ENCODE results near the gene SELENON. TPM values are rescaled to one million over a fixed set of nuclear protein-coding genes. Genes with fewer than 3 reads are reported as not detected.

The SELENON gene
- polyA plus RNA-seq, 3 donors from 2014 or later = 0.79 to 1.6 (median 0.90) TPM

- H3K4me3 Mint-ChIP-seq = no peak overlapping the region
- H3K9me3 Mint-ChIP-seq = no peaks in the 10 kb centered on the region
- no peaks in the 10 kb centered on the region for H3K27me3 Mint-ChIP-seq (ENCODE audit: low read depth in 3 of 3)
- no peak overlapping the region for H3K27ac Mint-ChIP-seq
- no peaks in the 10 kb centered on the region for H3K4me1 Mint-ChIP-seq
- no peak for DNase-seq
- no peaks in the 10 kb centered on the region for H3K36me3 Mint-ChIP-seq
Observed at GRCh38 chr1:25845664-25846063, 45.7 kb downstream of the SELENON start.

- Mint-ChIP-seq H3K4me3 (no peak overlapping the region), H3K9me3 (no peaks in the 10 kb centered on the region), H3K27me3 (ENCODE audit: low read depth in 3 of 3) (no peaks in the 10 kb centered on the region), H3K36me3 (no peaks in the 10 kb centered on the region), H3K4me1 (no peaks in the 10 kb centered on the region), H3K27ac (no peak overlapping the region)
- DNase-seq = no peak
Observed at GRCh38 chr1:25847929-25848328, 47.9 kb downstream of the SELENON start.

GRCh38 chr1:25848531-25848930, 48.5 kb downstream of the SELENON start:
- DNase-seq = no peak
- no peaks in the 10 kb centered on the region for H3K27me3 Mint-ChIP-seq (ENCODE audit: low read depth in 3 of 3)
- H3K9me3 Mint-ChIP-seq = no peaks in the 10 kb centered on the region
- H3K4me1 Mint-ChIP-seq = no peaks in the 10 kb centered on the region
- H3K4me3 Mint-ChIP-seq = no peak overlapping the region
- H3K27ac Mint-ChIP-seq = no peak overlapping the region
- no peaks in the 10 kb centered on the region for H3K36me3 Mint-ChIP-seq

GRCh38 chr1:25854554-25854953, 54.6 kb downstream of the SELENON start:
- no peak overlapping the region for H3K4me3 Mint-ChIP-seq
- no peak overlapping the region for H3K27ac Mint-ChIP-seq
- peaks cover 9 to 12% of the 10 kb centered on the region in 2 donors for H3K4me1 Mint-ChIP-seq

GRCh38 chr1:25856856-25857255, 56.9 kb downstream of the SELENON start:
- Mint-ChIP-seq H3K27ac (no peak overlapping the region), H3K4me3 (peak overlapping the region in 1 of 5 donors; percentile 38), H3K4me1 (peaks cover 26 to 30% of the 10 kb centered on the region in 2 donors), H3K9me3 (no peaks in the 10 kb centered on the region), H3K27me3 (ENCODE audit: low read depth in 3 of 3) (peaks cover 2 to 8% (median 5%) of the 10 kb centered on the region in 3 donors), H3K36me3 (no peaks in the 10 kb centered on the region)
- no peak for DNase-seq

More at GRCh38 chr1:25854554-25854953, 54.6 kb downstream of the SELENON start:
- Mint-ChIP-seq H3K9me3 (no peaks in the 10 kb centered on the region), H3K36me3 (no peaks in the 10 kb centered on the region), H3K27me3 (ENCODE audit: low read depth in 3 of 3) (peaks cover 2 to 5% (median 5%) of the 10 kb centered on the region in 3 donors)
- no peak for DNase-seq

- Mint-ChIP-seq H3K36me3 (no peaks in the 10 kb centered on the region), H3K27me3 (ENCODE audit: low read depth in 3 of 3) (peaks cover 2 to 8% (median 5%) of the 10 kb centered on the region in 3 donors), H3K4me1 (peaks cover 30% of the 10 kb centered on the region in 2 donors), H3K27ac (peak overlapping the region in 4 of 6 donors; percentile 80 to 93 (median 88)), H3K9me3 (no peaks in the 10 kb centered on the region), H3K4me3 (peak overlapping the region; percentile 87 to 96 (median 95))
- DNase-seq = no peak
Observed at GRCh38 chr1:25858494-25858893, 58.5 kb downstream of the SELENON start.

- Mint-ChIP-seq H3K9me3 (no peaks in the 10 kb centered on the region), H3K4me1 (peaks cover 30% of the 10 kb centered on the region in 2 donors), H3K27ac (peak within 1 kb of the TSS; percentile 90 to 97 (median 94)), H3K4me3 (peak within 1 kb of the TSS; percentile 87 to 96 (median 95)), H3K36me3 (no peaks in the 10 kb centered on the region), H3K27me3 (ENCODE audit: low read depth in 3 of 3) (peaks cover 2 to 8% (median 5%) of the 10 kb centered on the region in 3 donors)
- peak; percentile 85 to 89 (median 89) for DNase-seq
Observed at GRCh38 chr1:25858906-25859789, 59.2 kb downstream of the SELENON start, which contains the start of gene AUNIP. Gene AUNIP, minus strand, starts transcription at chr1:25859457. Its CDS starts 100 bp downstream, at chr1:25859357.

GRCh38 chr1:25861316-25862286, 61.6 kb downstream of the SELENON start:
- no peaks in the 10 kb centered on the region for H3K9me3 Mint-ChIP-seq
- no peaks in the 10 kb centered on the region for H3K36me3 Mint-ChIP-seq
- H3K4me1 Mint-ChIP-seq = peaks cover 30% of the 10 kb centered on the region in 2 donors
- H3K27me3 Mint-ChIP-seq (ENCODE audit: low read depth in 3 of 3) = peaks cover 2 to 8% (median 7%) of the 10 kb centered on the region in 3 donors
- DNase-seq = no peak
- H3K4me3 Mint-ChIP-seq = peak overlapping the region; percentile 41 to 95 (median 60)
- H3K27ac Mint-ChIP-seq = peak overlapping the region in 4 of 6 donors; percentile 67 to 81 (median 76)

- Mint-ChIP-seq H3K4me3 (no peak overlapping the region), H3K36me3 (no peaks in the 10 kb centered on the region), H3K27ac (peak overlapping the region in 2 of 6 donors; percentile 40 to 63), H3K27me3 (ENCODE audit: low read depth in 3 of 3) (peaks cover 2 to 7% (median 6%) of the 10 kb centered on the region in 3 donors), H3K4me1 (peaks cover 30% of the 10 kb centered on the region in 2 donors), H3K9me3 (no peaks in the 10 kb centered on the region)
- no peak for DNase-seq
Observed at GRCh38 chr1:25862785-25863485, 62.9 kb downstream of the SELENON start.

GRCh38 chr1:25863486-25864262, 63.7 kb downstream of the SELENON start:
- no peak overlapping the region for H3K4me3 Mint-ChIP-seq
- H3K27me3 Mint-ChIP-seq (ENCODE audit: low read depth in 3 of 3) = peaks cover 2 to 6% (median 5%) of the 10 kb centered on the region in 3 donors
- peaks cover 27% of the 10 kb centered on the region in 2 donors for H3K4me1 Mint-ChIP-seq
- H3K9me3 Mint-ChIP-seq = no peaks in the 10 kb centered on the region
- DNase-seq = no peak
- H3K27ac Mint-ChIP-seq = peak overlapping the region in 1 of 6 donors; percentile 23
- H3K36me3 Mint-ChIP-seq = no peaks in the 10 kb centered on the region

- Mint-ChIP-seq H3K36me3 (no peaks in the 10 kb centered on the region), H3K4me3 (no peak overlapping the region), H3K27me3 (ENCODE audit: low read depth in 3 of 3) (peaks cover 2 to 5% (median 2%) of the 10 kb centered on the region in 3 donors), H3K27ac (peak overlapping the region in 1 of 6 donors; percentile 14), H3K4me1 (peaks cover 19 to 22% of the 10 kb centered on the region in 2 donors), H3K9me3 (no peaks in the 10 kb centered on the region)
- DNase-seq = no peak
Observed at GRCh38 chr1:25864434-25864833, 64.4 kb downstream of the SELENON start.

- H3K36me3 Mint-ChIP-seq = no peaks in the 10 kb centered on the region
- DNase-seq = no peak
- no peaks in the 10 kb centered on the region for H3K9me3 Mint-ChIP-seq
- H3K4me3 Mint-ChIP-seq = no peak overlapping the region
- peaks cover 5 to 7% of the 10 kb centered on the region in 2 donors for H3K4me1 Mint-ChIP-seq
- H3K27ac Mint-ChIP-seq = no peak overlapping the region
- peaks cover 0 to 2% (median 2%) of the 10 kb centered on the region in 3 donors for H3K27me3 Mint-ChIP-seq (ENCODE audit: low read depth in 3 of 3)
Observed at GRCh38 chr1:25866288-25866687, 66.3 kb downstream of the SELENON start.

Data from immature natural killer cell (primary cell).